Central memory CD4-positive, alpha-beta T cell (primary cell): ENCODE measurements around the gene TMEM178B.

Source experiments
- DNase-seq: peaks from one replicate; pipeline ENCODE4 v3.0.0; 2022

TMEM178B gene

GRCh38 chr7:141481971-141482370, 408.1 kb downstream of the TMEM178B start:
- no peak for DNase-seq

- no peak for DNase-seq
These were observed 409.2 kb downstream of the TMEM178B start for GRCh38 chr7:141483044-141483443.

DNA sequence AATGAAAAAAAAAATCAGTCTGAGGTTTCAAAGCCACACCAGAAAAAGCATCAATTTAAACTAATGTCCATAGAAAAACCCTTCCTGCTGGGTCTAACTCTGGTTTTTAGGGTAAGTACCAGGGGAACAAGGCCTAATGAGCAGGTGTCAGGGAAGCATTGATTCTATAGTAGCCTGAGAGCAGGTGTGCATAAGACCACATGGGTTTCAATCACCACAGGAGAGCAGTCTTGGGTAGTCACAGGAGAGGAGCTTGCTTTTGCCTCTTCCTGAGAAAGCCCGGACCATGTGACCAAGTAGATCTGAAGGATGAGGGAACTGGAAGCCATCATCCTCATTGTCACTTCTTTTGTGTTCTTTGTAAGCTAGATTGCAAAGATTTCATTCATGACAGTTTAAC, 411.0 kb downstream of the TMEM178B start:
- DNase-seq = no peak

DNA sequence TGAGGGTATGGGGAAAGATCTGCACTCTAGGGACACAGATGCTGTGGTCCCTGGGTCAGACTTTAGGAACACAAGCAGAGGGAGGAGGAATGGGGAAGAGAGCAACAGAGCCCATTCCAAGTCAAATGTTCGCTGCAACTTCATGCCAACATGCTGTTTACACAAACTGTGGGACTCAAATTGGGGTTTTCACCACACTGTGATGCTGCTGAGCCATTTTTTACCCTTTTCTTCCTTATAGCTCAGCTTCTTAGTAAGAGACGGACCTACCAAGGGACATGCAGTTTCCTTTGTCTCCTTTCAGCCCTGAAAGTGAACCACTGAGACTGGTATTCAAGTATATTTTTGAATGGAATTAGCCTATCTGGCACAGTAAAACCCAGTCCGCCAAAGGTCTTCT, 413.1 kb downstream of the TMEM178B start:
- DNase-seq = no peak

GRCh38 chr7:141490474-141490873, 416.6 kb downstream of the TMEM178B start:
- no peak for DNase-seq

GRCh38 chr7:141495057-141495456, 421.2 kb downstream of the TMEM178B start:
- DNase-seq = no peak

GRCh38 chr7:141497391-141497790, 423.5 kb downstream of the TMEM178B start:
- DNase-seq = no peak

- no peak for DNase-seq
These were observed 426.7 kb downstream of the TMEM178B start for GRCh38 chr7:141500608-141501007.

DNA sequence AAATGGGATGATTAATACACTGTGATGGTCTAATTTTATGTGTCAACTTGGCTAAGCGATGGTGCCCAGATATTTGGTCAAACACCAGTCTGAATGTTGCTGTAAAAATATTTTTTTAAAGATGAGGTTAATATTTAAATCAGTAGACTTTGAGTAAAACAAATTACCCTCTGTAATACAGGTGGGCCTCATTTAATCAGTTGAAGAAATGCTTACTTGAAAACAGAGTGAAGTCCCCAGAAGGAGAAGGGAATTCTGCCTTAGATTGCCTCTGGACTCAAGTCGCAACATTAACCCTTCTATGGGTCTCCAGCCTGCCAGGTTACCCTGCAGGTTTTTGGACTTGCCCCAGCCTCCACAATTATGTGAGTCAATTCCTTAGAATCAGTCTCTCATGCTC, 427.6 kb downstream of the TMEM178B start:
- no peak for DNase-seq

GRCh38 chr7:141511316-141511675, 437.4 kb downstream of the TMEM178B start:
- no peak for DNase-seq

GRCh38 chr7:141511676-141512396, 438.0 kb downstream of the TMEM178B start:
- no peak for DNase-seq

- no peak for DNase-seq
These were observed 438.7 kb downstream of the TMEM178B start for GRCh38 chr7:141512597-141512996.

- DNase-seq = no peak
These were observed 439.9 kb downstream of the TMEM178B start for GRCh38 chr7:141513720-141514119.

- DNase-seq = no peak
These were observed 442.1 kb downstream of the TMEM178B start for GRCh38 chr7:141515941-141516340.

DNA sequence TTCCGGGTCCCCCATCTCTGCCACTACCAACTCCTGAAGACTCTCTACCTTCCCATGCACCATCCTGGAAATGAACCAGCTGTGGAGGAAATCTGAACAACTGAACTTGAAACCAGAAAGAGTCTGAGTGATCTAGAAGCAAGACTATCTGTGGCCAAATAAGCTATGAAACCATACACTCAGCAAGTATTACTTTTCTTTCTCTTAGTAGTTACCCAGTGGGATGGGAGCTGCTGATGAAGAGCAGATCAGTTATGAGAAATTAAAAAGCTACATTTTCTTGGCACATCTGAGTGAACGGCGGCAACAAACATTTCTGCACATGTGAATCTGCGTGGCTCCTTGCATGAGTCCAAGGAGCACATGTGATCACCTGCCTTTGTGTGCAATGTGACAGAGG, 445.8 kb downstream of the TMEM178B start:
- no peak for DNase-seq

- DNase-seq = no peak
These were observed 448.9 kb downstream of the TMEM178B start for GRCh38 chr7:141522657-141523342.

GRCh38 chr7:141525973-141526514, 452.2 kb downstream of the TMEM178B start:
- DNase-seq = no peak

- DNase-seq = no peak
These were observed 453.2 kb downstream of the TMEM178B start for GRCh38 chr7:141527076-141527475.

- no peak for DNase-seq
These were observed 454.5 kb downstream of the TMEM178B start for GRCh38 chr7:141528399-141528798.
